Measurements from ENCODE around the gene SMPD3. TPM values are rescaled to one million over a fixed set of nuclear protein-coding genes. Genes with fewer than 3 reads are reported as not detected.
A peak's percentile ranks its signal among the peaks of the same experiment; 100 is the strongest.

Gene SMPD3
- total RNA-seq, 2 experiments from 2014 or later = 11.1 to 12.0 TPM

DNA sequence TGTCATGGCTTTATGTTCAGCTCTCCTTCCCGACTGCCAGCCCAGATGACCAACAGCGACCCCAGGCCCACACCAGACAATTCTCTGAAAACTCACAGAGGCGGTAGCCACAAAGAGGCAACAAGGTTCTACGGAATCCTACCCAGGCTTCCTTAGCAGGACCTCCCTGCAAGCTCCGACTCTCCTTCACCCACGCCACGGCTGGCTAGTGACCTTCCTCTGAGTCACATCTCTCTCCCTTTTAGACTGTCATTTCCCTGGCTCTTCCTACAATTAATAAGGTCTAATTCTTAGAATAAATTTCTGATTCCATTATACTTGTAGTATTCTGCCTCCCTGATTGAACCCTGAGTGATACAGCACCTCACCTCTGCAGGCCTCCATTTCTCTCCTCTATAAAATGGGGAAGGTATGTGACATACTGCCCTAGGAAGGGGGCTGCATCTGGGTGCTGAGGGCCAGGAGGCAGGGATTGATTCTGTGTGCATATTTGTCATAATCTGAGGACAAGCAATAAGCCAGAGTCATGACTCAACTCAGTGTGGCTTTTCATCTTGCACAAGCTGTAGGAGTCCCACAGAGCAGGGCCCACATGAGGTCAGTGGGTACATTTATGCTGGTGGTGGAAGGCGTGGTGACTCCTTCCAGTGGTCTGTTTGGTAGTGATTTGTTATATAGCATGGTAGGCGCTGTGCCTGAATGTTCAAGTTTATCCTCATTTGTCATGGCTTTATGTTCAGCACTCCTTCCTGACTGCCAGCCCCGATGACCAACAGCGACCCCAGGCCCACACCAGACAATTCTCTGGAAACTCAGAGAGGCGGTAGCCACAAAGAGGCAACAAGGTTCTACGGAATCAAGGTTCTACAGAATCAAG lies 46.2 kb downstream of the SMPD3 start:
- H3K4me1 Mint-ChIP-seq (ENCODE audit: low read depth) = peaks cover 22% of the 10 kb centered on the region
- ChIA-PET POLR2A (interaction anchor here (1.6 kb wide), 1 partner anchor 12 kb away, joined by 3 read pairs; no protein-coding TSS in a partner anchor), CTCF (interaction anchor here (1.6 to 2.5 kb wide), 3 partner anchors 11 to 20 kb away, joined by 5 to 8 read pairs (median 5); no protein-coding TSS in a partner anchor)
- peaks cover 15% of the 10 kb centered on the region for H3K27me3 Mint-ChIP-seq (ENCODE audit: low read depth)
- ATAC-seq = no peak
- no peak overlapping the region for H3K4me3 Mint-ChIP-seq
- DNase-seq = no peak
- H3K36me3 Mint-ChIP-seq (ENCODE audit: low read depth) = no peaks in the 10 kb centered on the region
- no peaks in the 10 kb centered on the region for H3K9me3 Mint-ChIP-seq (ENCODE audit: insufficient read depth)
- no peak overlapping the region for H3K27ac Mint-ChIP-seq

DNA sequence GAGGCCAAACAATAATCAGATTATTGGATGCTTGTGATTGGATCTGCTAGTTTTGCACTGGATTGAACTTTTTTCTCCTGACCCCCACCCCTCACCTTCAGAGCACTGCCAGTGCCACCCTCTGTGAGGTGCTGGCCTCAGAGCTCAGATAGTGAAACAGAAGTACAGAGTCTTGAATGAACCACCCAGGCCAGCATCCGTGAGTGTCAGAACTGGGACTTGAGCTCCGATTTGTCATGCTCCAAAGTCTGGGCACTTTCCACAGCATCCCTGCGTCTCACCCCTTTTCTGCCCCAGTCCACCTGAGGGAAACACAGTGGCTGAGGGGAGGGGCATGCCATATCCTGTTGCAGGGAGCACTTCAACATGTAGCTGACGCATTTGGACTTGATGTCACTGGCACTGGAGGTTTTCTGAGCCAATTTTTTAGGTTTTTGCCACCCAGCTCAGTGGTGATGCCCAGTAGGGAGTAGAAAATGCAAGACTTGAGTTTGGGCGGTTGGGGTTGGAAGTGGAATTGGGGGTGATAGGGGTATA lies 47.3 kb downstream of the SMPD3 start:
- no peak for ATAC-seq
- Mint-ChIP-seq H3K9me3 (ENCODE audit: insufficient read depth) (no peaks in the 10 kb centered on the region), H3K27ac (no peak overlapping the region), H3K4me3 (no peak overlapping the region), H3K4me1 (ENCODE audit: low read depth) (peaks cover 28% of the 10 kb centered on the region), H3K36me3 (ENCODE audit: low read depth) (no peaks in the 10 kb centered on the region), H3K27me3 (ENCODE audit: low read depth) (peaks cover 13% of the 10 kb centered on the region)
- peak; percentile 35 for DNase-seq
- CTCF ChIA-PET = interaction anchor here (0.7 to 1.7 kb wide), 5 partner anchors 18 to 120 kb away, joined by 3 to 8 read pairs (median 3); no protein-coding TSS in a partner anchor
- POLR2A ChIA-PET = interaction anchor here (0.7 to 1.6 kb wide), 3 partner anchors 11 to 113 kb away, joined by 3 read pairs; no protein-coding TSS in a partner anchor

DNA sequence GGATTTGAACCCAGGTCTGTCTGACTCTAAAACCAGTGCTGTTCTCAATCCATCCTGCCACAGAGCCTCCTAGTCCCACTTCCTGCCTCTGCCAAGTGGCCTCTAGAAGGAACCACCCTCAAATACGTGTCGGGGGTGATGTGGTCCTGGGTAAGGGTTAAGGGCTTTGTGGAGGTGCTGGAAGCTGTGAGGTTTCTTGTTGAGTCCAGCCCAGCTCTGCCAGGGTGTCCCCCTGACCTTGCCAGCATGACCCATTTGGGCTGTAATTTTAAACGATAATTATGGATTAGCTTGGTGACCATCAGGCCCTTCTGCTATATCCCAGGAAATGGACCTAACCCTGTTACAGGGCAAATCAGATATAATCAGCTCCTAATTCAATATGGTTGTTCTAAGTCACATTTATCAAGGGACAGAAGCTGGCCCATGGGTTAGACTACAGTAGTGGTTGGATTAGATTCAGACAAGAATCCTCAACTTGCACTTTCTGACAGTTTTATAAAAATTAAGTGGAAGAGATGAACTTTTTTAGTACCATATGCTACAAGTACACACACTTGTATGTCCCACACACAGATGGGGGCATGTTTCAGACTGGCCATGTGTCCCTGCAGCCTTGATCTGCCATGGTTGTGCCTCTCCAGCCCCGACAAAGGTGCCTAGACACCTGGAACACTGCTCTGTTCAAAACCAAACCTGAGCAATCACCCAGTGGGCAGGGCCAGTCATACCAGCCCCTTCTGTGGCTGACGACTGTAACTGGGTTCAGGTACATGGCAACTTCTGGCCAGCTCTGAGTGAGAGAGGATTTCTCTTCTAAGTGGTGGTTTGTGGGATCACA lies 48.0 kb downstream of the SMPD3 start:
- Mint-ChIP-seq H3K27ac (no peak overlapping the region), H3K9me3 (ENCODE audit: insufficient read depth) (no peaks in the 10 kb centered on the region), H3K36me3 (ENCODE audit: low read depth) (no peaks in the 10 kb centered on the region), H3K4me1 (ENCODE audit: low read depth) (peaks cover 28% of the 10 kb centered on the region), H3K4me3 (no peak overlapping the region), H3K27me3 (ENCODE audit: low read depth) (peaks cover 13% of the 10 kb centered on the region)
- ATAC-seq (no peak), DNase-seq (no peak)
- POLR2A ChIA-PET = interaction anchor here (1.1 to 1.6 kb wide), 2 partner anchors 10 to 16 kb away, joined by 3 read pairs; no protein-coding TSS in a partner anchor
- CTCF ChIA-PET = interaction anchor here (0.7 to 1.7 kb wide), 7 partner anchors 22 to 120 kb away, joined by 3 to 8 read pairs (median 3); no protein-coding TSS in a partner anchor

DNA sequence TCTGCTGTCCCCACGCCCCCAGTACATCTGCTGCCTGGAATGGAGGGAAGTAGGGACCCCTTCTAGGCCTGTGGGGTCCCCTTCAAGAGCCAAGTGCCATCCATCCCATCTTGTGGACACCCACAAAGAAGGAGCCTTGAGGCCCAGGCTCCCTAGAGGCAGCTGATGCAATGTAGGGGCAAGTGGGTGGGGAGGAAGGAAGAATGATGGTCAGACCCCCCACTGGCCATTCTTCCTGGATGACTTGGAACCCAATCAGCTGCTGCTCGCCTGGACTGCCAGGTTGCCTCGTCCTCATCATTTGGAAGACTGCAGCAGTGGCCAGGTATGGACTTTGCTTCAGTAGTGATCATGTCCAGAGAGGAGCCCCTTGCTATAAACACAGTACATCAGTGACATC lies 48.9 kb downstream of the SMPD3 start:
- ChIA-PET CTCF (interaction anchor here (0.9 to 1.4 kb wide), 3 partner anchors 23 to 71 kb away, joined by 3 read pairs; no protein-coding TSS in a partner anchor), POLR2A (no interaction called here)
- peaks cover 13% of the 10 kb centered on the region for H3K27me3 Mint-ChIP-seq (ENCODE audit: low read depth)
- H3K36me3 Mint-ChIP-seq (ENCODE audit: low read depth) = no peaks in the 10 kb centered on the region
- ATAC-seq (no peak), DNase-seq (no peak)
- no peak overlapping the region for H3K27ac Mint-ChIP-seq
- no peaks in the 10 kb centered on the region for H3K9me3 Mint-ChIP-seq (ENCODE audit: insufficient read depth)
- peaks cover 28% of the 10 kb centered on the region for H3K4me1 Mint-ChIP-seq (ENCODE audit: low read depth)
- no peak overlapping the region for H3K4me3 Mint-ChIP-seq

- ChIA-PET POLR2A (no interaction called here), CTCF (interaction anchor here (0.8 to 4.8 kb wide), 10 partner anchors 10 to 123 kb away, joined by 3 to 33 read pairs (median 5); no protein-coding TSS in a partner anchor)
- Mint-ChIP-seq H3K4me1 (ENCODE audit: low read depth) (peaks cover 28% of the 10 kb centered on the region), H3K9me3 (ENCODE audit: insufficient read depth) (no peaks in the 10 kb centered on the region), H3K27me3 (ENCODE audit: low read depth) (peaks cover 18% of the 10 kb centered on the region), H3K36me3 (ENCODE audit: low read depth) (no peaks in the 10 kb centered on the region), H3K4me3 (no peak overlapping the region), H3K27ac (no peak overlapping the region)
- ATAC-seq (no peak), DNase-seq (no peak)
Observed at GRCh38 chr16:68397710-68398201, 50.6 kb downstream of the SMPD3 start.

DNA sequence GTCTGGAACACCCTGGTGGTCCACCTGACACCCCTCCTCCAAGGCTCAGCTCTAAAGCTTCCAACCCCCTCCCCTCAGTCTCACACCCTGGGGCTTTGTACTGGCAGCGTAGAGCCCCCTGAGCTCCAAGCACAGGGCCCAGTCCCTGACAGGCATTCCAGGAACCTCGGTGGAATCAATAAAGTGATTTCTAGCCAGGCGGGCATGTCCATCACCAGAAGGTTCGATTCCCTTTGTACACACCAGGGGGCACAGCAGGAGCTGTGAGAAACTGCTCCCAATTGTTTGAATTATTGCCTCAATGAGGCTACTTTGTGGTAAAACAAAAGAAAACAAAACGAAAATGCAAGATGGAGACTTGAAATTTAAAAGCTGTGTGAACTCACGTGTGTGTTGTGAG lies 51.8 kb downstream of the SMPD3 start:
- ATAC-seq (peak; percentile 59), DNase-seq (peak; percentile 66)
- no peaks in the 10 kb centered on the region for H3K36me3 Mint-ChIP-seq (ENCODE audit: low read depth)
- H3K4me3 Mint-ChIP-seq = no peak overlapping the region
- peaks cover 21% of the 10 kb centered on the region for H3K4me1 Mint-ChIP-seq (ENCODE audit: low read depth)
- H3K9me3 Mint-ChIP-seq (ENCODE audit: insufficient read depth) = no peaks in the 10 kb centered on the region
- CTCF ChIA-PET = interaction anchor here (0.6 to 4.8 kb wide), 33 partner anchors 10 to 194 kb away, joined by 3 to 33 read pairs (median 4); no protein-coding TSS in a partner anchor
- no peak overlapping the region for H3K27ac Mint-ChIP-seq
- H3K27me3 Mint-ChIP-seq (ENCODE audit: low read depth) = peaks cover 18% of the 10 kb centered on the region
- POLR2A ChIA-PET = no interaction called here

DNA sequence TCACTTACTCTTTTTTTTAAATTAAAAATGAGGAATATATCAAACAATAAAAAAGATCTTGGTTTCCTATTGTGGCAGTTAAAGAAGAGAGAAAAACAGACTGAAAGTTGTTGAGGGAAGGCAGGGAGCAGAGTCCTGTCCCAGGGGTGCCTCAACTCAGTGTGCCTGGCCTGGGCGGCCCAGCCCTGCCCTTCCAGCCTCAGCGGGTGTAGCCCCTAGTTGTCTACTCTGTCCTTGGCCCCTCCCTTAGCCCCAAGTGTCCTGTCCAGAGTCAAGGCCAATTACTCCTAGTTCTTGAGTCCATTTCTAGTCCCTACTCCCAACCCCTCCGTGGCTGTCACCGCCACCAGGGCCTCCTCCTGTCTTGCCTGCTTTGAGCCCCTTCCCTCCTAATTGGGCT lies 52.5 kb downstream of the SMPD3 start:
- Mint-ChIP-seq H3K9me3 (ENCODE audit: insufficient read depth) (no peaks in the 10 kb centered on the region), H3K4me3 (no peak overlapping the region), H3K36me3 (ENCODE audit: low read depth) (no peaks in the 10 kb centered on the region), H3K27ac (no peak overlapping the region), H3K4me1 (ENCODE audit: low read depth) (peaks cover 14% of the 10 kb centered on the region), H3K27me3 (ENCODE audit: low read depth) (peaks cover 22% of the 10 kb centered on the region)
- CTCF ChIA-PET = interaction anchor here (1.1 to 4.8 kb wide), 20 partner anchors 9 to 138 kb away, joined by 3 to 33 read pairs (median 8); no protein-coding TSS in a partner anchor
- POLR2A ChIA-PET = interaction anchor here (1.0 kb wide), 1 partner anchor 17 kb away, joined by 3 read pairs; no protein-coding TSS in a partner anchor
- no peak for DNase-seq
- no peak for ATAC-seq

DNA sequence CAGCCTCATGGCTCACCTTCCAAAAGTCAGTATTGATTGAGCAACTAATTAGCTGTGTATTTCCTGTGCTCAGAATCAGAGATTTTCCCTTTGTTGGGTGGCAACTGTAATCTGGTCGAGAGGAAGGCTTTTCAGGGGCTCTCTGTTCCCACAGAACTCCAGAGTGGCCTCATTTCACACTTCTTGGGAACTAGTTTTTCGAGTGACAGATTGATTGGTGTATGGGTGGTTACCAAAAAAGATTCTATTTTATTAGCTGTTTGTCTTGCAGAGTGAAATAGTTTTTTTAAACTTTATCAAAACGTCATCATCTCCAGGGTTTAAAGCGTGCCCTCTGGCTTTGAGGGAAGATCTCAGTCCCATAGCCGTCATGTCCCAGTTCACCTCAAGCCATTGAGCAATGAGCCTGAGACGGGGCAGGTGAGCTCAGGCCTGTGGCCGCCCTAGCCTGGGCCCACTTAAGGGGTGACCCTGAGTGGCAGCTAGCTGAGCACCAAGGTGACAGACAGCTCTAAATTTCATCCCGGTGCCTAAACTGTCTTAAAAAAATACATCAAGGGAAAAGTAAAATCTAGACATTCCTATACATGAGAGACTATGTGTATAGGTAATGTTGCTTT lies 53.0 kb downstream of the SMPD3 start:
- no peak for DNase-seq
- Mint-ChIP-seq H3K27ac (no peak overlapping the region), H3K9me3 (ENCODE audit: insufficient read depth) (no peaks in the 10 kb centered on the region), H3K4me1 (ENCODE audit: low read depth) (peaks cover 9% of the 10 kb centered on the region), H3K4me3 (no peak overlapping the region), H3K27me3 (ENCODE audit: low read depth) (peaks cover 22% of the 10 kb centered on the region), H3K36me3 (ENCODE audit: low read depth) (no peaks in the 10 kb centered on the region)
- CTCF ChIA-PET = interaction anchor here (1.0 to 4.8 kb wide), 14 partner anchors 9 to 126 kb away, joined by 3 to 33 read pairs (median 10); no protein-coding TSS in a partner anchor
- POLR2A ChIA-PET = interaction anchor here (0.6 to 1.0 kb wide), 2 partner anchors 17 to 187 kb away, joined by 3 to 5 read pairs; no protein-coding TSS in a partner anchor
- ATAC-seq = no peak

- peaks cover 31% of the 10 kb centered on the region for H3K27me3 Mint-ChIP-seq (ENCODE audit: low read depth)
- POLR2A ChIA-PET = no interaction called here
- CTCF ChIA-PET = interaction anchor here (0.8 to 3.0 kb wide), 6 partner anchors 12 to 128 kb away, joined by 3 to 14 read pairs (median 8); no protein-coding TSS in a partner anchor
- no peaks in the 10 kb centered on the region for H3K9me3 Mint-ChIP-seq (ENCODE audit: insufficient read depth)
- H3K27ac Mint-ChIP-seq = no peak overlapping the region
- H3K4me3 Mint-ChIP-seq = no peak overlapping the region
- H3K4me1 Mint-ChIP-seq (ENCODE audit: low read depth) = peaks cover 13% of the 10 kb centered on the region
- H3K36me3 Mint-ChIP-seq (ENCODE audit: low read depth) = no peaks in the 10 kb centered on the region
- DNase-seq (no peak), ATAC-seq (no peak)
Observed at GRCh38 chr16:68393333-68393732, 55.0 kb downstream of the SMPD3 start.

GRCh38 chr16:68389750-68390371 lies 58.4 kb downstream of the SMPD3 start:
- Mint-ChIP-seq H3K4me1 (ENCODE audit: low read depth) (peaks cover 7% of the 10 kb centered on the region), H3K4me3 (no peak overlapping the region), H3K27me3 (ENCODE audit: low read depth) (peaks cover 30% of the 10 kb centered on the region), H3K27ac (no peak overlapping the region), H3K36me3 (ENCODE audit: low read depth) (no peaks in the 10 kb centered on the region), H3K9me3 (ENCODE audit: insufficient read depth) (no peaks in the 10 kb centered on the region)
- DNase-seq (no peak), ATAC-seq (no peak)
- ChIA-PET POLR2A (interaction anchor here (0.9 kb wide), 1 partner anchor 11 kb away, joined by 3 read pairs; no protein-coding TSS in a partner anchor), CTCF (interaction anchor here (0.8 to 1.8 kb wide), 5 partner anchors 8 to 131 kb away, joined by 3 to 4 read pairs (median 4); no protein-coding TSS in a partner anchor)

All from activated CD8-positive, alpha-beta T cell treated with anti-CD3 and anti-CD28 coated beads, Interleukin-2, amount 10 ng/mL, durations not matched to agents 7 days and 5 days (primary cell).